ENCODE results near the gene DPP10. TPM values are rescaled to one million over a fixed set of nuclear protein-coding genes. Genes with fewer than 3 reads are reported as not detected.

DPP10 gene
- total RNA-seq, 2 donors from 2014 or later, result 3.1 to 11.2 TPM

DNA sequence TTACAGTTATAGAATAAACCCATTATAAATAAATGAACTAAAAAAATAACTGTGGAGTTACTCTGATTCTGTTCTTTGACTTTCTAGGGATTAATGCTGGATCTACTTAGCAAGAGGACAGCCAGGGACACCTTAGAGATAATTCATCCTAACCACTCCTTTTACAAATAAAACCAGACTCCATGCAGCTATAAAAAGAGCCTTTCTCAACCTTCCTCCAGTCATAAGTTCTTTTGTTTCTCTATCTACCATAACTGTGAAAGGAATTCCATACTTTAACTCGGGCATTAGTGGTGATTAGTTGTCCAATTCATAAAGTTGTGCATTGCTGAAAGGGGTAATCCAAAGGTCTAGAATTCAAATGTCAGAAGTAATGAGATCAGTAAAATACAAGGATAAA lies 682.4 kb downstream of the DPP10 start:
- 32 to 36% methylated on average over 1 of the region's 1 CpG for WGBS, 2 donors
- H3K4me3 ChIP-seq, result no peak overlapping the region
- H3K36me3 ChIP-seq (replicated peaks in 1 of 2; ENCODE audit: insufficient read depth in 1 of 2, low read depth in 2 of 2), result no peaks in the 10 kb centered on the region
- intact Hi-C loops (cut with DNase I), result no loop called here
- no peaks in the 10 kb centered on the region for H3K9me3 ChIP-seq
- H3K4me1 ChIP-seq, result no peaks in the 10 kb centered on the region
- ATAC-seq (no peak), DNase-seq (no peak)
- H3K27ac ChIP-seq, result no peak overlapping the region
- H3K27me3 ChIP-seq, result no peaks in the 10 kb centered on the region
- TF ChIP-seq CTCF (IDR thresholded peaks at IDR 0.05) (no peak), POLR2A (IDR thresholded peaks at IDR 0.05) (no peak)

GRCh38 chr2:115129536-115129935 lies 687.1 kb downstream of the DPP10 start:
- no peak for ATAC-seq
- intact Hi-C loops (cut with DNase I), result no loop called here
- 69 to 71% methylated on average over 3 of the region's 3 CpGs for WGBS, 2 donors

DNA sequence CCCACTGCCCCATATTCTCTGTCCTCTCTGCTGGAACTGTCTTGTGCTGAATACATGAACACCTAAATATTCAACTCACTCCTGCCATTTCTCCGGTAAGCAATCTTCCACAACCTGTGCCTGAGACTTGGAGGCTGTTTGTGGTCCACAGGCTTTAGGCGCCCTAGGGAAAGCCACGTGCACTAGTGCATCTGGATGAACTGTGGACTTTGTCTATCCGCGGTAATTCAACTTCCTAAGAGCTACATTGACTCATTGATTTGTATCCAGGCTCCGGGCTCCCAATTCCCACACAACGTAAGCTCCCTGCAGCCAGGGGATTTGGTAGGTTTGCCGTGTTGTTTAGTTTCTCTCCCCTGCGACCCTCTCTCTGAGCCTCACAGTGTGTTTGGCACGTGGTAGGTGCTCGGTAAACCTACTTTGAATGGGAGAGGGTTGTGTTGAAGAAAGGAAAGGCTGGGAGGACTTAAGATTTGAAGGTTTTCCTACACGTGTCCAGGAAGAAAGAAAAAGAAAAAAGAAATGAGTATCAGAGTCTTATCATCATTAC lies 718.2 kb downstream of the DPP10 start:
- 10 to 16% methylated on average over 12 of the region's 12 CpGs for WGBS, 2 donors
- no peak for TF ChIP-seq CTCF (IDR thresholded peaks at IDR 0.05)
- no peak for TF ChIP-seq POLR2A (IDR thresholded peaks at IDR 0.05)
- Histone ChIP-seq H3K27me3 (no peaks in the 10 kb centered on the region), H3K36me3 (replicated peaks in 1 of 2; ENCODE audit: insufficient read depth in 1 of 2, low read depth in 2 of 2) (no peaks in the 10 kb centered on the region), H3K4me1 (peaks cover 10% of the 10 kb centered on the region), H3K27ac (peak overlapping the region; percentile 65 to 91 (median 85)), H3K9me3 (no peaks in the 10 kb centered on the region), H3K4me3 (peak overlapping the region; percentile 30 to 52)
- DNase-seq (peak; percentile 12 to 53 (median 19)), ATAC-seq (no peak)
- intact Hi-C loops (cut with DNase I), result no loop called here

More at GRCh38 chr2:115129536-115129935, 687.1 kb downstream of the DPP10 start:
- no peaks in the 10 kb centered on the region for H3K27me3 ChIP-seq
- H3K4me3 ChIP-seq, result no peak overlapping the region
- H3K36me3 ChIP-seq (replicated peaks in 1 of 2; ENCODE audit: insufficient read depth in 1 of 2, low read depth in 2 of 2), result no peaks in the 10 kb centered on the region
- no peaks in the 10 kb centered on the region for H3K9me3 ChIP-seq
- TF ChIP-seq CTCF (IDR thresholded peaks at IDR 0.05) (no peak), POLR2A (IDR thresholded peaks at IDR 0.05) (no peak)
- no peak for DNase-seq
- no peaks in the 10 kb centered on the region for H3K4me1 ChIP-seq
- no peak overlapping the region for H3K27ac ChIP-seq

DNA sequence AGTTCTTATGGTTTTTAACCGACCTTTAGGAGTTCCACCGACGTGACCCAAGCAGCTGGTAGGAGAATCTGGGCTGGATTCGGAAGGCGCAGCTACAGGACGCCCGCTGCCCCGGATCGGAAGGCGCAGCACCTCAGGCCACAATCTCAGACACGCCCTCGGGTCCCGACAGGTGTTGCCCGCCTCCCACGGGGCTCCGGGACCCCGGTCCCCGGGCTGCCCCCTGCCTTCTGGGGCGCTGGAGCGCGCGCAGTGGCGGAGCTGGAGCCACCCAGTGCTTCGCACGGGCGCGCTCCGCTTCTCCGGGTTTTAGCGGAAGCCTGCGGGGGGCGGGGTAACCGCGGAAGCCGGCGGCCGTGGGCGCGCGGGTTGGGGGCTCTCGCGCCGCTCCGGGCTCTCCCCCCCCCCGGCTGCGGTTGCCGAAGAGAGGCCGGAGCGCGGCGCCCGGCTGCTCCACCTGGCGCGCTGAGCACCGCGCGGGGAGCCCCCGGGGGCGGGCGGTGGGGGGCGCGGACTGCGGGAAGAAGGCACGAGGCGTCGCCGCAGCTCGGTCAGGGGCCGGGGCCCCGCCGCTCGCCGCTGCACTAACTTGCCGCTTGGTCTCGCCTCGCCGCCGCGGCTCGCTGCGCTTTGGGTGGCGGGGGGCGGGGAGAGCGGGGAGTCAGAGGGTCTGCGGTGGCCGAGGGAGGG lies 718.8 kb downstream of the DPP10 start:
- Histone ChIP-seq H3K4me1 (peaks cover 10% of the 10 kb centered on the region), H3K9me3 (no peaks in the 10 kb centered on the region), H3K27ac (peak overlapping the region; percentile 65 to 91 (median 85)), H3K36me3 (replicated peaks in 1 of 2; ENCODE audit: insufficient read depth in 1 of 2, low read depth in 2 of 2) (no peaks in the 10 kb centered on the region), H3K4me3 (peak overlapping the region; percentile 52 to 65), H3K27me3 (no peaks in the 10 kb centered on the region)
- intact Hi-C loops (cut with DNase I), result no loop called here
- TF ChIP-seq CTCF (IDR thresholded peaks at IDR 0.05) (no peak), POLR2A (IDR thresholded peaks at IDR 0.05) (peak in 1 of 3 donors; percentile 34)
- 1% methylated on average over 32 to 65 of the region's 86 CpGs for WGBS, 2 donors
- ATAC-seq (peak; percentile 79), DNase-seq (peak; percentile 57 to 77 (median 70))

Measured in body of pancreas (tissue), 4 donors.